ENCODE measurements around the gene WTAP. TPM values are rescaled to one million over a fixed set of nuclear protein-coding genes. Genes with fewer than 3 reads are reported as not detected.

The WTAP gene
- total RNA-seq, 1 experiment from 2014 or later, result 138 TPM

DNA sequence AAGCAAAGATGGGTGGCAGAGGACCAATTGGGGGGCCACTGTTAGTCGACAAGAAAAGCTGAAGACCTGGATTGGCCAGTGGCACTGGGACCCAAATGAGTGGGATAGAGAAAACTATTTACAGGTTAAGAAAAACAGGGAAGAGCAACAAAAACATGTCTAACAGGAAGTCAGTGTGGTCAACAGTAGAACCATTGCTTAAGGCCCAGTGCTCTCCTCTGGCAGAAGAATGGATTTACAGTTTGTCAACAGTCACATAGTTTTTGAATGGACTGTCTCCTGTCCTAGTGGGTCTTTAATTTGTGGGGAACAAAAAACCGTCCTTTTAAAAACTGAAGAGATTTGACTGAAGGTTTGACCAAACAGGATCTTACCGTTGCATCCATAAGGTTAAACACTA is 12.1 kb upstream of the WTAP start:
- no peaks in the 10 kb centered on the region for H3K9me3 ChIP-seq (ENCODE audit: control insufficient read depth, low read depth, low read length)

More for the DNA sequence above, 12.1 kb upstream of the WTAP start:
- Mint-ChIP-seq H3K27me3 (ENCODE audit: low read depth) (no peaks in the 10 kb centered on the region), H3K4me3 (no peak overlapping the region), H3K27ac (no peak overlapping the region; a peak in 1 of 7 replicates), H3K9me3 (no peaks in the 10 kb centered on the region), H3K36me3 (ENCODE audit: insufficient read depth in 1 of 3, low read depth in 3 of 3) (no peaks in the 10 kb centered on the region), H3K4me1 (peaks cover 0 to 5% of the 10 kb centered on the region in 2 experiments; a peak in 1 of 4 replicates)
- Histone ChIP-seq H3T11ph (ENCODE audit: low read length) (no peak overlapping the region), H4K8ac (replicated peaks; ENCODE audit: insufficient read length, low read depth, low read length) (no peak overlapping the region), H3K18ac (ENCODE audit: insufficient read length, low read depth, low read length) (no peak overlapping the region), H3K9ac (ENCODE audit: extremely low read depth, insufficient read length, low read length) (no peak overlapping the region), H2BK5ac (ENCODE audit: insufficient read length, low read length) (no peak overlapping the region), H3K23me2 (ENCODE audit: insufficient read length, low read depth, low read length, poor library complexity, severe bottlenecking) (no peaks in the 10 kb centered on the region), H2BK120ac (ENCODE audit: low read depth, low read length, poor library complexity, severe bottlenecking) (no peak overlapping the region), H4K91ac (ENCODE audit: insufficient read length, low read depth, low read length) (no peak overlapping the region), H3K79me2 (ENCODE audit: insufficient read depth, low read length) (no peaks in the 10 kb centered on the region; the same call in 1 of the 2 replicates), H2BK15ac (ENCODE audit: low read depth, low read length) (no peak overlapping the region), H3K14ac (ENCODE audit: insufficient read depth, low read length) (no peak overlapping the region), H3K79me1 (ENCODE audit: insufficient read depth, low read depth, low read length, poor library complexity, severe bottlenecking) (no peaks in the 10 kb centered on the region), H2AK5ac (ENCODE audit: insufficient read length, low read length) (no peak overlapping the region), H2BK20ac (ENCODE audit: low read depth, low read length, poor library complexity, severe bottlenecking) (no peak overlapping the region), H4K20me1 (ENCODE audit: control insufficient read depth, insufficient read depth, insufficient read length) (no peaks in the 10 kb centered on the region), H3K4me1 (ENCODE audit: insufficient read depth, low read length) (no peaks in the 10 kb centered on the region), H3K4ac (ENCODE audit: low read depth, low read length) (no peak overlapping the region), H4K5ac (ENCODE audit: insufficient read length, low read depth, low read length) (no peak overlapping the region), H3K27me3 (ENCODE audit: insufficient read depth, low read length) (no peaks in the 10 kb centered on the region), H3K4me2 (ENCODE audit: insufficient read depth, insufficient read length, low read length) (no peak overlapping the region), H3K27ac (ENCODE audit: insufficient read length, low read depth, low read length) (no peak overlapping the region), H2BK12ac (ENCODE audit: insufficient read length, low read depth, low read length) (no peak overlapping the region), H3K23ac (ENCODE audit: insufficient read length, low read depth, low read length) (no peak overlapping the region), H3K56ac (ENCODE audit: insufficient read length, low read depth, low read length) (no peak overlapping the region), H2AFZ (ENCODE audit: low read length) (no peak overlapping the region)
- WGBS (ENCODE audit: extremely low coverage, insufficient read length, low lambda C conversion rate), result no CpG with 5 or more reads among the region's 3 CpGs
- TF ChIP-seq, protein P1, sequence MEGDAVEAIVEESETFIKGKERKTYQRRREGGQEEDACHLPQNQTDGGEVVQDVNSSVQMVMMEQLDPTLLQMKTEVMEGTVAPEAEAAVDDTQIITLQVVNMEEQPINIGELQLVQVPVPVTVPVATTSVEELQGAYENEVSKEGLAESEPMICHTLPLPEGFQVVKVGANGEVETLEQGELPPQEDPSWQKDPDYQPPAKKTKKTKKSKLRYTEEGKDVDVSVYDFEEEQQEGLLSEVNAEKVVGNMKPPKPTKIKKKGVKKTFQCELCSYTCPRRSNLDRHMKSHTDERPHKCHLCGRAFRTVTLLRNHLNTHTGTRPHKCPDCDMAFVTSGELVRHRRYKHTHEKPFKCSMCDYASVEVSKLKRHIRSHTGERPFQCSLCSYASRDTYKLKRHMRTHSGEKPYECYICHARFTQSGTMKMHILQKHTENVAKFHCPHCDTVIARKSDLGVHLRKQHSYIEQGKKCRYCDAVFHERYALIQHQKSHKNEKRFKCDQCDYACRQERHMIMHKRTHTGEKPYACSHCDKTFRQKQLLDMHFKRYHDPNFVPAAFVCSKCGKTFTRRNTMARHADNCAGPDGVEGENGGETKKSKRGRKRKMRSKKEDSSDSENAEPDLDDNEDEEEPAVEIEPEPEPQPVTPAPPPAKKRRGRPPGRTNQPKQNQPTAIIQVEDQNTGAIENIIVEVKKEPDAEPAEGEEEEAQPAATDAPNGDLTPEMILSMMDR (conservative IDR thresholded peaks at IDR 0.05), result no peak
- DNase-seq, result no peak

Measured in H9 (cell line).